GM13977 (cell line): ENCODE data around the gene SHISAL2B.

Experiments used
- DNase-seq: peaks from one replicate; pipeline ENCODE4 v3.0.0; 2012; ENCODE audit warnings: low spot score
- CTCF ChIP-seq: IDR thresholded peaks from 2 replicates; pipeline ENCODE4 v1.5.1; 2012; ENCODE audit warnings: mild to moderate bottlenecking, control low read depth; ENCODE audit not compliant: insufficient read depth; ENCODE audit errors: extremely low read depth, missing control alignments
- in situ Hi-C: fragments of 300-500 bp; cut with MboI; formaldehyde crosslinking; loops from one replicate; pipeline ENCODE4 v1.12.0; 2022; ENCODE audit warnings: low sequenced_read_pairs, low pct_unique_long_range_greater_than_20kb, mixed read lengths, inconsistent platforms; ENCODE audit not compliant: unreplicated experiment

Gene SHISAL2B

DNA sequence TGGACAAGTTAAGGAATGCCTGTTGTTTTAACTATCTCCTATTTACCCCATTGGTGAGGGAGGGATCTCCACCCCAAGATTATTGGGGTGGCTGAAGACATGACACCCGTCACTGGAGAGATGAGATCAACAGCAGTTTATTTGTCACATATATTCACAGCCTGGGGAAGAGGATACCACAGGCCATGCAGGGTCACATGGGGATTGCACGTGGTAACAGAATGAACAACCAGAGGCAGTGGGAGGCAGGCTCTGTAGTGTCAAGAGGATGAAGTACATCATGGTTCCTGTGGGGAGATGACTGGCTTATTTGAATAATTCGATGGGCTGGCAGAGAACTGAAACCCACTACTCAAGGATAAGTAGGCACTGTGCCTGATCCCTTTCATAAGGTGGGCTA lies 18.6 kb upstream of the SHISAL2B start:
- in situ Hi-C loops: no loop called here
- TF ChIP-seq CTCF: no peak
- no peak for DNase-seq

DNA sequence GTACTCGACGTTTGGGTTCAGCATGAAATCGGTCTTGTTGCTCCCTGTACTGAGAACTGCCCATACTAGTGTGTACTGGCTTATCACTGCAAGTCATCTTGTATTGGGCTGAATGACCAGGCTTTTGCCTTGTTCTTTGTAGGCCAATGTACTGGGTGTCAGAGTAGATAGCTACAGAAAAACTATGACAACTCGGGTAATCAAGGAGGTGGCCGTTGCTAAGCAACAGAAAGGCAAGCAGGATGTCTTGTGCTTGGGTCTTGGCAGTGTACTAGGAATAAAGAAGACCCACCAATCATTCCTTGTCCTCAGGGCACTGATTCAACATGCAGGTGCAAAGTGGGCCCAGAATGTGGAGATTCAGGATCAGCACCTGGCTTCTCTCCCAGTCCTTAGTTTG lies 11.9 kb upstream of the SHISAL2B start:
- TF ChIP-seq CTCF: no peak
- no peak for DNase-seq
- in situ Hi-C loops: no loop called here

- no peak for DNase-seq
- in situ Hi-C loops: no loop called here
Measured at GRCh38 chr5:64680289-64680688, 10.0 kb upstream of the SHISAL2B start.

GRCh38 chr5:64682608-64683007 lies 7.7 kb upstream of the SHISAL2B start:
- DNase-seq: no peak
- in situ Hi-C loops: no loop called here
- no peak for TF ChIP-seq CTCF

More at GRCh38 chr5:64680289-64680688, 10.0 kb upstream of the SHISAL2B start:
- no peak for TF ChIP-seq CTCF

DNA sequence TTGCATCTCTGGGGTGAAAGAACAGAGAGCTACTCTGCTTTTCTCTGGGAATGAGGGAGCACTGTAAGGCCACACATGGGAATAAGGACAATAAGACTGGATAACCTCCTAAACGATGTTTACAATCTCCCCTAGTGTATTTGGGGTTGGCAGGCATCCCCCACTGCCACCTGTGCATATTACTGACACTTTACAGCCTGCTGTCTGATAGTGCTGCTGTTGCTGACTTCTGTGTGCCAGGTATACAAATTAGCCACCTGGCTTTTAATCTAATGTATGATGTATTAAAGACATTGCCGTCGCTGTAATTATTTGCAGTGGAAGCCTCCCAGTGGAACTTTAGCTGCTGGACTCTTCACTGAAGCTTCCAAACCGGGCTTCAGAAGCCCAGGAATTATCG lies 4.4 kb upstream of the SHISAL2B start:
- in situ Hi-C loops: no loop called here
- TF ChIP-seq CTCF: no peak
- DNase-seq: no peak

- in situ Hi-C loops: no loop called here
- no peak for TF ChIP-seq CTCF
- DNase-seq: no peak
Measured at GRCh38 chr5:64688391-64688790, 1.9 kb upstream of the SHISAL2B start.

GRCh38 chr5:64688965-64689364 lies 1.3 kb upstream of the SHISAL2B start:
- DNase-seq: no peak
- in situ Hi-C loops: no loop called here
- no peak for TF ChIP-seq CTCF
